PC-3 (cell line): ENCODE data around the gene BRF1.

Source experiments
- EZH2 ChIP-seq: fragments of 300-600 bp; sonication (generic); IDR thresholded peaks from one replicate; pipeline ENCODE4 v1.6.1; 2017; ENCODE audit warnings: antibody characterized with exemption, mild to moderate bottlenecking, low read length; ENCODE audit not compliant: unreplicated experiment
- TF ChIP-seq, protein P1 (sequence below): fragments of 300-600 bp; sonication (generic); conservative IDR thresholded peaks from 2 replicates; pipeline ENCODE4 v1.5.1; 2017; ENCODE audit warnings: antibody characterized with exemption, low read depth, mild to moderate bottlenecking, low read length

DNA sequence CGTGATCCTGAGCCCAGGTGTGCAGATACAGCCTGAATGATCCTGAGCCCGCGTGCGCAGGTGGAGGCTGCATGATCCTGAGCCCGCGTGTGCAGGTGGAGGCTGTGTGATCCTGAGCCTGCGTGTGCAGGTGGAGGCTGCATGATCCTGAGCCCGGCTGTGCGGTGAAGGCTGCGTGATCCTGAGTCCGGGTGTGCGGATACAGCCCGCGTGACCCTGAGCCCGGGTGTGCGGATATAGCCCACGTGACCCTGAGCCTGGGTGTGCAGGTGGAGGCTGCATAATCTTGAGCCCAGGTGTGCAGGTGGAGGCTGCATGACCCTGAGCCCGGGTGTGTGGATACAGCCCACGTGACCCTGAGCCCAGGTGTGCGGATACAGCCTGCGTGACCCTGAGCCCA lies 20.3 kb downstream of the BRF1 start:
- TF ChIP-seq, protein P1, sequence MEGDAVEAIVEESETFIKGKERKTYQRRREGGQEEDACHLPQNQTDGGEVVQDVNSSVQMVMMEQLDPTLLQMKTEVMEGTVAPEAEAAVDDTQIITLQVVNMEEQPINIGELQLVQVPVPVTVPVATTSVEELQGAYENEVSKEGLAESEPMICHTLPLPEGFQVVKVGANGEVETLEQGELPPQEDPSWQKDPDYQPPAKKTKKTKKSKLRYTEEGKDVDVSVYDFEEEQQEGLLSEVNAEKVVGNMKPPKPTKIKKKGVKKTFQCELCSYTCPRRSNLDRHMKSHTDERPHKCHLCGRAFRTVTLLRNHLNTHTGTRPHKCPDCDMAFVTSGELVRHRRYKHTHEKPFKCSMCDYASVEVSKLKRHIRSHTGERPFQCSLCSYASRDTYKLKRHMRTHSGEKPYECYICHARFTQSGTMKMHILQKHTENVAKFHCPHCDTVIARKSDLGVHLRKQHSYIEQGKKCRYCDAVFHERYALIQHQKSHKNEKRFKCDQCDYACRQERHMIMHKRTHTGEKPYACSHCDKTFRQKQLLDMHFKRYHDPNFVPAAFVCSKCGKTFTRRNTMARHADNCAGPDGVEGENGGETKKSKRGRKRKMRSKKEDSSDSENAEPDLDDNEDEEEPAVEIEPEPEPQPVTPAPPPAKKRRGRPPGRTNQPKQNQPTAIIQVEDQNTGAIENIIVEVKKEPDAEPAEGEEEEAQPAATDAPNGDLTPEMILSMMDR = no peak
- TF ChIP-seq EZH2 = no peak
